Gastroesophageal sphincter (tissue), 3 donors: Measurements from ENCODE around the gene ANO9.

Source experiments
- POLR2A ChIP-seq, 2 donors: fragments of 450-650 bp; IDR thresholded peaks; one replicate each; pipeline ENCODE4 v1.6.1; 2017; ENCODE audit warnings: antibody characterized with exemption in 2 of 2, mild to moderate bottlenecking in 2 of 2, moderate library complexity in 1 of 2
- POLR2AphosphoS5 ChIP-seq: sonication (generic); formaldehyde crosslinking; IDR thresholded peaks from one replicate; pipeline ENCODE4 v1.6.1; 2017; ENCODE audit warnings: antibody characterized with exemption
- TF ChIP-seq, protein P1 (sequence below), 4 experiments: fragments of 200-600 bp in 2 of 4; fragments of 450-650 bp in 2 of 4; sonication (generic) in 1 of 4; IDR thresholded peaks; one replicate each; pipeline ENCODE4 v1.5.1; 2017 to 2019; ENCODE audit warnings: antibody characterized with exemption in 4 of 4, mild to moderate bottlenecking in 2 of 4, moderate library complexity in 2 of 4

DNA sequence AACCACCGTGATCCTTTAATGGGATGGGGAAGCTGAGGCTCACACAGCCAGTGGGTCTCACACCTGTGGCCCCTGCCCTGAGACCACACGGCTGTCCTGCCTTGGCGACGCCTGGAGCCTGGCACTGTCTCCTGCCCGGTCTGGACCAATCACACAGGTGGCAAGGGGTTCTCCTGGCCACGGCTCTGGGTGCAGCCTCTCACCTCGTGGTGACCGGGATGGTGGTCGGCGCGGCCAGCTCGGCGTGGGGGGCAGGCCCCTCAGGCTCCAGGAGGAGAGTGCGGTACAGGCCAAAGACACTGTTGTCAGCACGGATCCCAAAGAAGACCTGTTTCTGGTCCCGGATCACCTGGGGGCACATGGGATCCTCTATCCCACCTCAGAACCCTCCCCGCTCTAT is 8.7 kb downstream of the ANO9 start:
- TF ChIP-seq, protein P1, sequence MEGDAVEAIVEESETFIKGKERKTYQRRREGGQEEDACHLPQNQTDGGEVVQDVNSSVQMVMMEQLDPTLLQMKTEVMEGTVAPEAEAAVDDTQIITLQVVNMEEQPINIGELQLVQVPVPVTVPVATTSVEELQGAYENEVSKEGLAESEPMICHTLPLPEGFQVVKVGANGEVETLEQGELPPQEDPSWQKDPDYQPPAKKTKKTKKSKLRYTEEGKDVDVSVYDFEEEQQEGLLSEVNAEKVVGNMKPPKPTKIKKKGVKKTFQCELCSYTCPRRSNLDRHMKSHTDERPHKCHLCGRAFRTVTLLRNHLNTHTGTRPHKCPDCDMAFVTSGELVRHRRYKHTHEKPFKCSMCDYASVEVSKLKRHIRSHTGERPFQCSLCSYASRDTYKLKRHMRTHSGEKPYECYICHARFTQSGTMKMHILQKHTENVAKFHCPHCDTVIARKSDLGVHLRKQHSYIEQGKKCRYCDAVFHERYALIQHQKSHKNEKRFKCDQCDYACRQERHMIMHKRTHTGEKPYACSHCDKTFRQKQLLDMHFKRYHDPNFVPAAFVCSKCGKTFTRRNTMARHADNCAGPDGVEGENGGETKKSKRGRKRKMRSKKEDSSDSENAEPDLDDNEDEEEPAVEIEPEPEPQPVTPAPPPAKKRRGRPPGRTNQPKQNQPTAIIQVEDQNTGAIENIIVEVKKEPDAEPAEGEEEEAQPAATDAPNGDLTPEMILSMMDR (IDR thresholded peaks at IDR 0.05): no peak
- TF ChIP-seq POLR2AphosphoS5 (no peak), POLR2A (IDR thresholded peaks at IDR 0.05) (no peak)
